ENCODE results near the gene SMAD3. TPM values are rescaled to one million over a fixed set of nuclear protein-coding genes. Genes with fewer than 3 reads are reported as not detected.

SMAD3 gene
- total RNA-seq, 2 donors from 2014 or later, result 20.8 to 37.8 TPM

DNA sequence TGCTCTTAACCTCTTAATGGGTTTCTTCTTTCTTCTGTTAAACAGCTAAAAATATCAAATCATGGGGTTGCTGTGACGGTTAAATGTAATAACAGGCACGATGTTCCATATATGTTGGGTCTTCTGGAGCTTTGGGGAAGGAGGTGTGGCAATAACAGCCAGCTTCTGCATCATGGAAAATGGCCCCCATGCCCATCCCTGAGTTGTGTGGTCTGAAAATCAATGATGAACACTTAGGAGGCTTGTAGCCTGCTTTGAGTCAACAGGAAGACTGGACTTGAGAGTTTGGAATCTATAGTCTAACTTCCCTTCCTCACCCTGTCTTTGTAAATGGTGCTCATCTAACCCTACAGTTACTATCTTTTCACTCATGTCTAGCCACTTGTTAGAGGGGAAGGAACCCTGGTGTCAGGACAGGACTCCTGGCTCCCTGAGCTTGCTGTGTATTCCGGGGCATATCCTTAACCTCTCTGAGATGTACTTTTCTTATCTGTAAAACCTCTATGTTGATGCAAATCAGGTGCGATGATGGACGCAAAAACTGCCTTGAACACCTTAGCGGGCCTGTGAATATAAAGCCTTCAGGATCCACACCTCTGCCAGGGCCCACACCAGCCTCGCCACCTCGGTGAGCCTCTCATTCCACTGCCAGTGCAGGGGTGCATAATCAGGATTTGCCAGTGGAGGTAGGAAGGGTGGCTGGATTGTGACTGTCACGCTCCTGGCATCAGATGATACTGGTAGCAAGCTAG is 27.5 kb downstream of the SMAD3 start:
- no peaks in the 10 kb centered on the region for H3K36me3 ChIP-seq
- DNase-seq (ENCODE audit: low spot score), result no peak
- H3K27ac ChIP-seq, result no peak overlapping the region
- TF ChIP-seq, protein P1, sequence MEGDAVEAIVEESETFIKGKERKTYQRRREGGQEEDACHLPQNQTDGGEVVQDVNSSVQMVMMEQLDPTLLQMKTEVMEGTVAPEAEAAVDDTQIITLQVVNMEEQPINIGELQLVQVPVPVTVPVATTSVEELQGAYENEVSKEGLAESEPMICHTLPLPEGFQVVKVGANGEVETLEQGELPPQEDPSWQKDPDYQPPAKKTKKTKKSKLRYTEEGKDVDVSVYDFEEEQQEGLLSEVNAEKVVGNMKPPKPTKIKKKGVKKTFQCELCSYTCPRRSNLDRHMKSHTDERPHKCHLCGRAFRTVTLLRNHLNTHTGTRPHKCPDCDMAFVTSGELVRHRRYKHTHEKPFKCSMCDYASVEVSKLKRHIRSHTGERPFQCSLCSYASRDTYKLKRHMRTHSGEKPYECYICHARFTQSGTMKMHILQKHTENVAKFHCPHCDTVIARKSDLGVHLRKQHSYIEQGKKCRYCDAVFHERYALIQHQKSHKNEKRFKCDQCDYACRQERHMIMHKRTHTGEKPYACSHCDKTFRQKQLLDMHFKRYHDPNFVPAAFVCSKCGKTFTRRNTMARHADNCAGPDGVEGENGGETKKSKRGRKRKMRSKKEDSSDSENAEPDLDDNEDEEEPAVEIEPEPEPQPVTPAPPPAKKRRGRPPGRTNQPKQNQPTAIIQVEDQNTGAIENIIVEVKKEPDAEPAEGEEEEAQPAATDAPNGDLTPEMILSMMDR (IDR thresholded peaks at IDR 0.05), result no peak
- no peaks in the 10 kb centered on the region for H3K9me3 ChIP-seq
- H3K4me1 ChIP-seq, result peaks cover 0 to 70% of the 10 kb centered on the region in 2 donors
- H3K27me3 ChIP-seq, result no peaks in the 10 kb centered on the region
- H3K4me3 ChIP-seq, result no peak overlapping the region

GRCh38 chr15:67093504-67093862 is 28.1 kb downstream of the SMAD3 start:
- H3K36me3 ChIP-seq, result no peaks in the 10 kb centered on the region
- no peaks in the 10 kb centered on the region for H3K27me3 ChIP-seq
- TF ChIP-seq, protein P1 (IDR thresholded peaks at IDR 0.05), result no peak
- no peaks in the 10 kb centered on the region for H3K9me3 ChIP-seq
- no peak overlapping the region for H3K27ac ChIP-seq
- H3K4me1 ChIP-seq, result peaks cover 0 to 70% of the 10 kb centered on the region in 2 donors
- no peak overlapping the region for H3K4me3 ChIP-seq
- DNase-seq (ENCODE audit: low spot score), result no peak

DNA sequence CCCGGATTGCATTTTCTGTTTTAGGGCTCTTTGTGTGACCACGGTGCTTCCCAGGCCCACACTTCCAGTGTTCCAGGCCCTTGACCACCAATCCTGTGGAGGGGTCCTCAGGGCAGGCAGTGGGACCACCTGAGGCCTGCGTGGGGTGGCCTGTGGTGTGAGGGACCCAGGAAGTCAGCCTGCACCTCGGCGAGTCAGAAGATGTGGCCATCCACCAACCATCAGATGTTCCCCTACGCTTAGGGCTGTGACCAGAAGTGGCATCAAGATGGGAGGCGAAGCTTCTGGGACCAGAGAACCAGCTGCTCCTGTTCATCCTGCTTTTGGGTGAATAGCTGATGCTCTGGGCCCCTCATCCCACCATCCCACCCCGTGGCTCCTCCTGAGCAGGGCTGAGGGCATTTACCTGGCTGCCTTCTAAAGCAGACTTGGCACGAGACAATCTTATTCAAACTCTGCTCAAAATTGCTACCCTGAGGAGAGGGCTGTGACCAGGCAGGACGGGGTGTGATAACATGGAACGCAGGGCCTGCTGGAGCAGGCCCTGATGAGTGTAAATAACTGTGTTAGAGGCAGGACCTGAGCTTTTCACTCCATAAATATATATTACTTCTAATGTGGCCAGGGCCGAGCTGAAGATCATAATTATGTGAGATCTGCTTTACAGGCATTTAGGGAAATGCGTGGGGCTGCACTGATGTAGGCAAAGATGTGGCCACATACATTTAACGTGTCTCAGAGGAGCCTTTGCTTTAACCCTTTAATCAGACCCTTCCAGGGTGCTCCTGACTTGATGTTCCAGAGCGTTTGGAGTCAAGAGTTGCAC is 28.8 kb downstream of the SMAD3 start:
- no peak for DNase-seq (ENCODE audit: low spot score)
- TF ChIP-seq, protein P1 (IDR thresholded peaks at IDR 0.05), result no peak
- H3K27ac ChIP-seq, result no peak overlapping the region
- H3K36me3 ChIP-seq, result no peaks in the 10 kb centered on the region
- H3K4me1 ChIP-seq, result peaks cover 0 to 70% of the 10 kb centered on the region in 2 donors
- H3K9me3 ChIP-seq, result no peaks in the 10 kb centered on the region
- H3K4me3 ChIP-seq, result no peak overlapping the region
- H3K27me3 ChIP-seq, result no peaks in the 10 kb centered on the region

DNA sequence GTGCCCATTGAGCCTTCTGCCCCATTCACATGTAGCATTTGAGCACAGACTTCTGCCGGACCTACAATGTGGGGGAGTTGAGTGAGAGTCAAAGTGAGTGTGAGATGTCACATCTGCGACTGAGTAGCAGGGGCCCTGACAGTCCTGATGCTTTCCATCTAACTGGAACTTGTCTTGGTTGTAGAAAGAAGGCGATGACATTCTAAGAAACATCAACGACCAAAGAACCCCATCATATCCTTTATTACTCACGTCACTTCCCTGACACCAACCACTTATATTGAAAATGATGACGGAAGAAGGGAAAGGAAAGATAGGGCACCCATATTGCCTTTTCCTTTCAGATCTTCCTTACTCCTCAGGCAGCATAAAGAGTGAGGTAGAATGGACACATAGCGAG is 30.5 kb downstream of the SMAD3 start:
- TF ChIP-seq, protein P1 (IDR thresholded peaks at IDR 0.05), result no peak
- H3K4me1 ChIP-seq, result peaks cover 0 to 64% of the 10 kb centered on the region in 2 donors
- H3K9me3 ChIP-seq, result no peaks in the 10 kb centered on the region
- no peaks in the 10 kb centered on the region for H3K27me3 ChIP-seq
- H3K27ac ChIP-seq, result no peak overlapping the region
- H3K4me3 ChIP-seq, result no peak overlapping the region
- no peak for DNase-seq (ENCODE audit: low spot score)
- H3K36me3 ChIP-seq, result no peaks in the 10 kb centered on the region

- Histone ChIP-seq H3K4me3 (no peak overlapping the region), H3K27me3 (no peaks in the 10 kb centered on the region), H3K36me3 (no peaks in the 10 kb centered on the region), H3K4me1 (peaks cover 0 to 63% of the 10 kb centered on the region in 2 donors), H3K27ac (no peak overlapping the region), H3K9me3 (no peaks in the 10 kb centered on the region)
- TF ChIP-seq, protein P1 (IDR thresholded peaks at IDR 0.05), result no peak
- no peak for DNase-seq (ENCODE audit: low spot score)
Observed at GRCh38 chr15:67096546-67097294, 31.3 kb downstream of the SMAD3 start.

Measured in right atrium auricular region (tissue), 2 donors.